GM12878 (cell line): ENCODE measurements around the gene XRN2. TPM values are rescaled to one million over a fixed set of nuclear protein-coding genes. Genes with fewer than 3 reads are reported as not detected.

Experiments used
- DPF2 ChIP-seq: fragments of 450-650 bp; IDR thresholded peaks from 2 replicates; pipeline ENCODE4 v1.6.1; 2017; ENCODE audit warnings: mild to moderate bottlenecking
- EED ChIP-seq: sonication (generic); IDR thresholded peaks from 2 replicates; pipeline ENCODE4 v1.6.1; 2016; ENCODE audit warnings: antibody characterized with exemption, low read depth
- EGR1 ChIP-seq, 2 experiments: IDR thresholded peaks; 1 replicate in 1 of 2; 2 replicates in 1 of 2; pipeline ENCODE4 v1.6.1; 2011 to 2012; ENCODE audit warnings: low read depth in 2 of 2, low read length in 2 of 2, borderline replicate concordance in 1 of 2, mild to moderate bottlenecking in 1 of 2, moderate library complexity in 1 of 2
- FOXM1 ChIP-seq: IDR thresholded peaks from 2 replicates; pipeline ENCODE4 v1.6.1; 2012; ENCODE audit warnings: low read depth, mild to moderate bottlenecking, inconsistent platforms, low read length, moderate library complexity
- JUNB ChIP-seq: IDR thresholded peaks from 2 replicates; pipeline ENCODE4 v1.6.1; 2016; ENCODE audit warnings: antibody characterized with exemption, mild to moderate bottlenecking
- KLF5 ChIP-seq: fragments of 450-650 bp; IDR thresholded peaks from 2 replicates; pipeline ENCODE4 v1.6.1; 2014; ENCODE audit warnings: mild to moderate bottlenecking; ENCODE audit not compliant: partially characterized antibody
- NFIC ChIP-seq: IDR thresholded peaks from 2 replicates; pipeline ENCODE4 v1.6.1; 2012; ENCODE audit warnings: low read depth, mild to moderate bottlenecking, inconsistent platforms, low read length, moderate library complexity
- PAX5 ChIP-seq: IDR thresholded peaks from 2 replicates; pipeline ENCODE4 v1.6.1; 2011; ENCODE audit warnings: low read depth, low read length, borderline replicate concordance
- POU2F2 ChIP-seq: IDR thresholded peaks from 3 replicates; pipeline ENCODE4 v1.6.1; 2011; ENCODE audit warnings: low read depth, mild to moderate bottlenecking, low read length, borderline replicate concordance
- RCOR1 ChIP-seq: conservative IDR thresholded peaks from 2 replicates; pipeline ENCODE4 v1.6.1; 2012; ENCODE audit warnings: low read depth, low read length, improper control_type of control experiment
- SMAD1 ChIP-seq: fragments of 450-650 bp; IDR thresholded peaks from 2 replicates; pipeline ENCODE4 v1.6.1; 2018; ENCODE audit warnings: mild to moderate bottlenecking, low read depth; ENCODE audit not compliant: partially characterized antibody
- SRF ChIP-seq, 2 experiments: IDR thresholded peaks; 2 replicates each; pipeline ENCODE4 v1.6.1; 2011; ENCODE audit warnings: low read depth in 2 of 2, low read length in 2 of 2, mild to moderate bottlenecking in 1 of 2, moderate library complexity in 1 of 2
- TAF1 ChIP-seq: IDR thresholded peaks from 2 replicates; pipeline ENCODE4 v1.6.1; 2011; ENCODE audit warnings: mild to moderate bottlenecking, low read depth, low read length, borderline replicate concordance
- YY1 ChIP-seq: IDR thresholded peaks from 2 replicates; pipeline ENCODE4 v1.6.1; 2011; ENCODE audit warnings: low read depth, mild to moderate bottlenecking, low read length
- polyA plus RNA-seq, 11 experiments: library from polyadenylated mRNA; depleted of rRNA in 4 of 11; unstranded in 6 of 11; stranded (reverse) in 5 of 11; fragments of >200 nt; fragmentation: Nextera tagmentation in 4 of 11; fragmentation: Illumina TruSeq in 1 of 11; extraction: Ambion mirVana in 4 of 11; extraction: Trizol in 1 of 11; gene quantifications; 1 replicate in 1 of 11; 2 replicates in 10 of 11; pipeline versions ENCODE4 v1.2.1 to v1.2.3, GENCODE V29; 2011 to 2016; ENCODE audit warnings: inconsistent platforms in 2 of 11, missing spikeins in 2 of 11, low read depth in 1 of 11
- total RNA-seq, 4 experiments: library from RNA; depleted of rRNA in 3 of 4; stranded (reverse); fragments of >200 nt in 3 of 4; fragmentation: Illumina TruSeq in 1 of 4; extraction: Trizol in 1 of 4; gene quantifications; 2 replicates each; pipeline versions ENCODE4 v1.2.1 to v1.2.3, GENCODE V29; 2013 to 2021
- TF ChIP-seq, protein P1 (sequence below): fragments of 450-650 bp; IDR thresholded peaks from 2 replicates; pipeline ENCODE4 v1.6.1; 2017; ENCODE audit warnings: mild to moderate bottlenecking, moderate library complexity
- TF ChIP-seq, protein P2 (sequence below): fragments of 450-650 bp; IDR thresholded peaks from 2 replicates; pipeline ENCODE4 v1.6.1; 2017; ENCODE audit warnings: mild to moderate bottlenecking, moderate library complexity
- TF ChIP-seq, protein P3 (sequence below): fragments of 150-350 bp; IDR thresholded peaks from 2 replicates; pipeline ENCODE4 v1.6.1; 2014; ENCODE audit warnings: mild to moderate bottlenecking, low read depth, low read length
- TF ChIP-seq, protein P4 (sequence below): IDR thresholded peaks from 2 replicates; pipeline ENCODE4 v1.6.1; 2011; ENCODE audit warnings: low read depth, low read length, improper control_type of control experiment, borderline replicate concordance

The XRN2 gene
- total and polyA plus RNA-seq, 10 of the 15 experiments (the other 5 are each of a cell fraction or from before 2014, with no cell fraction given): 59.7 to 97.8 (median 75.6) TPM

DNA sequence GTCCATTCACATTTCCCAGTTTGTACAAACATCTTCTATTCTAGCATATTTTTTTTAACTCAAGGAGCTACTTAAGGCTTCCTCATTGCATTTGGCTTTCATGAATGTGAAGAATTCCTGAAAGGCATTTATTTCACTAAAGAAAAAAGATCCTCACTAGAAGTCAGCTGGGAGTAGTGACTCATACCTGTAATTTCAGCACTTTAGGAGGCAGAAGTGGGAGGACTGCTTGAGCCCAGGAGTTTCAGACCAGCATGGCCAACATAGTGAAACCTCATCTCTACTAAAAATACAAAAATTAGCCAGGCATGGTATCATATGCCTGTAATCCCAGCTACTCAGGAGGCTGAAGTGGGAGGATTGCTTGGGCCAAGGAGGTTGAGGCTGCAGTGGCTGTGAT, 30.9 kb upstream of the XRN2 start (continued):
- TF ChIP-seq, protein P1, sequence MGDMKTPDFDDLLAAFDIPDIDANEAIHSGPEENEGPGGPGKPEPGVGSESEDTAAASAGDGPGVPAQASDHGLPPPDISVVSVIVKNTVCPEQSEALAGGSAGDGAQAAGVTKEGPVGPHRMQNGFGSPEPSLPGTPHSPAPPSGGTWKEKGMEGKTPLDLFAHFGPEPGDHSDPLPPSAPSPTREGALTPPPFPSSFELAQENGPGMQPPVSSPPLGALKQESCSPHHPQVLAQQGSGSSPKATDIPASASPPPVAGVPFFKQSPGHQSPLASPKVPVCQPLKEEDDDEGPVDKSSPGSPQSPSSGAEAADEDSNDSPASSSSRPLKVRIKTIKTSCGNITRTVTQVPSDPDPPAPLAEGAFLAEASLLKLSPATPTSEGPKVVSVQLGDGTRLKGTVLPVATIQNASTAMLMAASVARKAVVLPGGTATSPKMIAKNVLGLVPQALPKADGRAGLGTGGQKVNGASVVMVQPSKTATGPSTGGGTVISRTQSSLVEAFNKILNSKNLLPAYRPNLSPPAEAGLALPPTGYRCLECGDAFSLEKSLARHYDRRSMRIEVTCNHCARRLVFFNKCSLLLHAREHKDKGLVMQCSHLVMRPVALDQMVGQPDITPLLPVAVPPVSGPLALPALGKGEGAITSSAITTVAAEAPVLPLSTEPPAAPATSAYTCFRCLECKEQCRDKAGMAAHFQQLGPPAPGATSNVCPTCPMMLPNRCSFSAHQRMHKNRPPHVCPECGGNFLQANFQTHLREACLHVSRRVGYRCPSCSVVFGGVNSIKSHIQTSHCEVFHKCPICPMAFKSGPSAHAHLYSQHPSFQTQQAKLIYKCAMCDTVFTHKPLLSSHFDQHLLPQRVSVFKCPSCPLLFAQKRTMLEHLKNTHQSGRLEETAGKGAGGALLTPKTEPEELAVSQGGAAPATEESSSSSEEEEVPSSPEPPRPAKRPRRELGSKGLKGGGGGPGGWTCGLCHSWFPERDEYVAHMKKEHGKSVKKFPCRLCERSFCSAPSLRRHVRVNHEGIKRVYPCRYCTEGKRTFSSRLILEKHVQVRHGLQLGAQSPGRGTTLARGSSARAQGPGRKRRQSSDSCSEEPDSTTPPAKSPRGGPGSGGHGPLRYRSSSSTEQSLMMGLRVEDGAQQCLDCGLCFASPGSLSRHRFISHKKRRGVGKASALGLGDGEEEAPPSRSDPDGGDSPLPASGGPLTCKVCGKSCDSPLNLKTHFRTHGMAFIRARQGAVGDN: no peak
- TF ChIP-seq KLF5 (no peak), PAX5 (no peak), SMAD1 (no peak), YY1 (no peak), RCOR1 (no peak), EED (0 out of 2 replicates have a peak, but pooled peaks have one; percentile 42), DPF2 (no peak), TAF1 (no peak), FOXM1 (no peak), SRF (IDR thresholded peaks at IDR 0.05; ENCODE audit: low read depth in 2 of 2, low read length in 2 of 2) (no peak), JUNB (peak; percentile 62), EGR1 (IDR thresholded peaks at IDR 0.05; ENCODE audit: borderline replicate concordance in 1 of 2, low read depth in 2 of 2, low read length in 2 of 2) (no peak), POU2F2 (no peak), NFIC (peak; percentile 41; the same call in 1 of the 2 replicates)
- TF ChIP-seq, protein P2, sequence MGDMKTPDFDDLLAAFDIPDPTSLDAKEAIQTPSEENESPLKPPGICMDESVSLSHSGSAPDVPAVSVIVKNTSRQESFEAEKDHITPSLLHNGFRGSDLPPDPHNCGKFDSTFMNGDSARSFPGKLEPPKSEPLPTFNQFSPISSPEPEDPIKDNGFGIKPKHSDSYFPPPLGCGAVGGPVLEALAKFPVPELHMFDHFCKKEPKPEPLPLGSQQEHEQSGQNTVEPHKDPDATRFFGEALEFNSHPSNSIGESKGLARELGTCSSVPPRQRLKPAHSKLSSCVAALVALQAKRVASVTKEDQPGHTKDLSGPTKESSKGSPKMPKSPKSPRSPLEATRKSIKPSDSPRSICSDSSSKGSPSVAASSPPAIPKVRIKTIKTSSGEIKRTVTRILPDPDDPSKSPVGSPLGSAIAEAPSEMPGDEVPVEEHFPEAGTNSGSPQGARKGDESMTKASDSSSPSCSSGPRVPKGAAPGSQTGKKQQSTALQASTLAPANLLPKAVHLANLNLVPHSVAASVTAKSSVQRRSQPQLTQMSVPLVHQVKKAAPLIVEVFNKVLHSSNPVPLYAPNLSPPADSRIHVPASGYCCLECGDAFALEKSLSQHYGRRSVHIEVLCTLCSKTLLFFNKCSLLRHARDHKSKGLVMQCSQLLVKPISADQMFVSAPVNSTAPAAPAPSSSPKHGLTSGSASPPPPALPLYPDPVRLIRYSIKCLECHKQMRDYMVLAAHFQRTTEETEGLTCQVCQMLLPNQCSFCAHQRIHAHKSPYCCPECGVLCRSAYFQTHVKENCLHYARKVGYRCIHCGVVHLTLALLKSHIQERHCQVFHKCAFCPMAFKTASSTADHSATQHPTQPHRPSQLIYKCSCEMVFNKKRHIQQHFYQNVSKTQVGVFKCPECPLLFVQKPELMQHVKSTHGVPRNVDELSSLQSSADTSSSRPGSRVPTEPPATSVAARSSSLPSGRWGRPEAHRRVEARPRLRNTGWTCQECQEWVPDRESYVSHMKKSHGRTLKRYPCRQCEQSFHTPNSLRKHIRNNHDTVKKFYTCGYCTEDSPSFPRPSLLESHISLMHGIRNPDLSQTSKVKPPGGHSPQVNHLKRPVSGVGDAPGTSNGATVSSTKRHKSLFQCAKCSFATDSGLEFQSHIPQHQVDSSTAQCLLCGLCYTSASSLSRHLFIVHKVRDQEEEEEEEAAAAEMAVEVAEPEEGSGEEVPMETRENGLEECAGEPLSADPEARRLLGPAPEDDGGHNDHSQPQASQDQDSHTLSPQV: no peak
- TF ChIP-seq, protein P3, sequence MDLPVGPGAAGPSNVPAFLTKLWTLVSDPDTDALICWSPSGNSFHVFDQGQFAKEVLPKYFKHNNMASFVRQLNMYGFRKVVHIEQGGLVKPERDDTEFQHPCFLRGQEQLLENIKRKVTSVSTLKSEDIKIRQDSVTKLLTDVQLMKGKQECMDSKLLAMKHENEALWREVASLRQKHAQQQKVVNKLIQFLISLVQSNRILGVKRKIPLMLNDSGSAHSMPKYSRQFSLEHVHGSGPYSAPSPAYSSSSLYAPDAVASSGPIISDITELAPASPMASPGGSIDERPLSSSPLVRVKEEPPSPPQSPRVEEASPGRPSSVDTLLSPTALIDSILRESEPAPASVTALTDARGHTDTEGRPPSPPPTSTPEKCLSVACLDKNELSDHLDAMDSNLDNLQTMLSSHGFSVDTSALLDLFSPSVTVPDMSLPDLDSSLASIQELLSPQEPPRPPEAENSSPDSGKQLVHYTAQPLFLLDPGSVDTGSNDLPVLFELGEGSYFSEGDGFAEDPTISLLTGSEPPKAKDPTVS: no peak
- TF ChIP-seq, protein P4, sequence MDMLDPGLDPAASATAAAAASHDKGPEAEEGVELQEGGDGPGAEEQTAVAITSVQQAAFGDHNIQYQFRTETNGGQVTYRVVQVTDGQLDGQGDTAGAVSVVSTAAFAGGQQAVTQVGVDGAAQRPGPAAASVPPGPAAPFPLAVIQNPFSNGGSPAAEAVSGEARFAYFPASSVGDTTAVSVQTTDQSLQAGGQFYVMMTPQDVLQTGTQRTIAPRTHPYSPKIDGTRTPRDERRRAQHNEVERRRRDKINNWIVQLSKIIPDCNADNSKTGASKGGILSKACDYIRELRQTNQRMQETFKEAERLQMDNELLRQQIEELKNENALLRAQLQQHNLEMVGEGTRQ: no peak
- TF ChIP-seq, all 136 proteins: peak for 6
